Islet of Langerhans (tissue), 1 donor: ENCODE results near the gene RAMP2.
"Not testable (repeated sequence)": the region's sequence is repeated elsewhere in the genome, so short reads cannot be mapped to it uniquely, and the experiment has no call there.

Experiments
- FAIRE-seq: peaks from one replicate; lab custom pipeline; 2011; peaks lifted over from hg19 to GRCh38; lab: Jason Lieb, UNC

Gene RAMP2

GRCh38 chr17:42769964-42770363 lies 8.9 kb downstream of the RAMP2 start:
- FAIRE-seq: not testable (repeated sequence)

GRCh38 chr17:42772945-42773289 lies 11.9 kb downstream of the RAMP2 start:
- no peak for FAIRE-seq

GRCh38 chr17:42773290-42774035 lies 12.4 kb downstream of the RAMP2 start, which contains the start of gene VPS25:
Gene VPS25 (plus strand): TSS chr17:42773449. CDS start chr17:42773476, 27 bp downstream.
- FAIRE-seq: no peak

GRCh38 chr17:42774066-42774745 lies 13.2 kb downstream of the RAMP2 start:
- no peak for FAIRE-seq

GRCh38 chr17:42775534-42776098 lies 14.6 kb downstream of the RAMP2 start:
- FAIRE-seq: no peak

GRCh38 chr17:42778570-42778969 lies 17.5 kb downstream of the RAMP2 start:
- no peak for FAIRE-seq

- FAIRE-seq: no peak
Measured at GRCh38 chr17:42779304-42779935, 18.4 kb downstream of the RAMP2 start.

- FAIRE-seq: no peak
Measured at GRCh38 chr17:42779936-42780850, 19.2 kb downstream of the RAMP2 start, which contains the start of gene WNK4. Gene WNK4 (plus strand): TSS chr17:42780610. CDS start chr17:42780699, 89 bp downstream.

GRCh38 chr17:42780851-42781638 lies 20.0 kb downstream of the RAMP2 start:
- no peak for FAIRE-seq

GRCh38 chr17:42781639-42782165 lies 20.7 kb downstream of the RAMP2 start:
- FAIRE-seq: no peak

GRCh38 chr17:42782166-42783061 lies 21.4 kb downstream of the RAMP2 start:
- FAIRE-seq: no peak

- FAIRE-seq: no peak
Measured at GRCh38 chr17:42783062-42783790, 22.2 kb downstream of the RAMP2 start.

- FAIRE-seq: no peak
Measured at GRCh38 chr17:42783791-42784138, 22.7 kb downstream of the RAMP2 start.

- no peak for FAIRE-seq
Measured at GRCh38 chr17:42784409-42784808, 23.4 kb downstream of the RAMP2 start.

GRCh38 chr17:42784811-42785592 lies 24.0 kb downstream of the RAMP2 start:
- no peak for FAIRE-seq

- no peak for FAIRE-seq
Measured at GRCh38 chr17:42787266-42787665, 26.2 kb downstream of the RAMP2 start.

GRCh38 chr17:42791948-42792347 lies 30.9 kb downstream of the RAMP2 start:
- FAIRE-seq: no peak

- FAIRE-seq: no peak
Measured at GRCh38 chr17:42792545-42792944, 31.5 kb downstream of the RAMP2 start.
